ENCODE measurements around the gene SNN. TPM values are rescaled to one million over a fixed set of nuclear protein-coding genes. Genes with fewer than 3 reads are reported as not detected.

Gene SNN
- total and polyA plus RNA-seq, 2 of the 4 experiments (the other 2 are of a cell fraction): 10.0 to 13.0 TPM

GRCh38 chr16:11727796-11728543 lies 59.7 kb downstream of the SNN start:
- H3K27me3 ChIP-seq (ENCODE audit: control insufficient read depth, insufficient read depth, low read length): no peaks in the 10 kb centered on the region
- no peak overlapping the region for H3K56ac ChIP-seq (ENCODE audit: extremely low read depth, insufficient read depth, low read length)
- H3K36me3 ChIP-seq (ENCODE audit: control insufficient read depth, insufficient read depth, low read length): peaks cover 18% of the 10 kb centered on the region
- ATAC-seq (ENCODE audit: low read depth) (no peak), DNase-seq (no peak)
- ChIA-PET POLR2A (ENCODE audit: unreplicated experiment) (no interaction called here), CTCF (no interaction called here)
- TF ChIP-seq CTCF (conservative IDR thresholded peaks at IDR 0.05; ENCODE audit: low read depth, low read length): no peak
- no peak for TF ChIP-seq NFE2L2 (IDR thresholded peaks at IDR 0.05; ENCODE audit: low read depth, low read length)
- no peak overlapping the region for H3K4me3 ChIP-seq (ENCODE audit: insufficient read depth, low read depth, low read length)
- H4K8ac ChIP-seq (ENCODE audit: low read depth in 2 of 2, low read length in 2 of 2): no peak overlapping the region
- no peak overlapping the region for H2BK5ac ChIP-seq (ENCODE audit: low read depth, low read length, poor library complexity, severe bottlenecking)
- in situ Hi-C loops (cut with MboI; ENCODE audit: low sequenced_read_pairs) (no loop called here), intact Hi-C loops (cut with micrococcal nuclease) (loop anchor here (5.0 kb wide), 1 partner anchor 86 kb away; no protein-coding TSS in a partner anchor), dilution Hi-C loops (cut with HindIII; ENCODE audit: low sequenced_read_pairs, unreplicated experiment) (no loop called here)
- H3K23ac ChIP-seq (ENCODE audit: low read depth, low read length): no peak overlapping the region
- BruUV-seq (replicated peaks): no TSS peak
- no peak overlapping the region for H3K27ac ChIP-seq (ENCODE audit: insufficient read depth, low read length)
- no peak overlapping the region for H3K4ac ChIP-seq (ENCODE audit: low read depth, low read length)
- H3K4me2 ChIP-seq (ENCODE audit: low read depth, low read length): no peak overlapping the region
- no CpG with 5 or more reads among the region's 4 CpGs for WGBS, 2 experiments (ENCODE audit: extremely low coverage in 2 of 2, insufficient read length in 1 of 2)
- H3K9me3 ChIP-seq (ENCODE audit: control insufficient read depth, insufficient read depth, low read length): no peaks in the 10 kb centered on the region
- no peak overlapping the region for H3K14ac ChIP-seq (replicated peaks; ENCODE audit: low read depth, low read length)
- H3K4me1 ChIP-seq (ENCODE audit: control insufficient read depth, insufficient read depth, low read length): peaks cover 5% of the 10 kb centered on the region
- H2BK120ac ChIP-seq (ENCODE audit: low read depth, low read length): no peak overlapping the region
- no peak overlapping the region for H4K91ac ChIP-seq (ENCODE audit: insufficient read depth, low read depth, low read length)
- no peak overlapping the region for H2AFZ ChIP-seq (replicated peaks; ENCODE audit: low read length, poor library complexity)
- H4K20me1 ChIP-seq (ENCODE audit: insufficient read depth, low read length): peaks cover 13% of the 10 kb centered on the region; the same call in 1 of the 2 replicates
- H3K18ac ChIP-seq (ENCODE audit: low read depth, low read length): no peak overlapping the region
- H2BK15ac ChIP-seq (ENCODE audit: low read depth, low read length): no peak overlapping the region
- no peak overlapping the region for H3K9ac ChIP-seq (ENCODE audit: low read depth, low read length)
- no peak overlapping the region for H2AK9ac ChIP-seq (replicated peaks; ENCODE audit: low read depth, low read length, poor library complexity)
- H3K9me1 ChIP-seq (ENCODE audit: insufficient read depth, low read length): peaks cover 4% of the 10 kb centered on the region; the same call in 1 of the 2 replicates
- H2AK5ac ChIP-seq (ENCODE audit: low read depth, low read length): no peak overlapping the region
- peaks cover 54 to 59% of the 10 kb centered on the region in 2 experiments for H3K79me1 ChIP-seq (ENCODE audit: low read depth in 1 of 2, low read length in 2 of 2)
- no peak overlapping the region for H4K5ac ChIP-seq (ENCODE audit: low read depth, low read length)
- no peak overlapping the region for H2BK20ac ChIP-seq (ENCODE audit: low read depth, low read length)

Other genes with a start within 250 kb of the SNN start
- 96.9 and 113 TPM in 2 replicates for gene LITAF, start 81.5 kb upstream of the SNN start, total RNA-seq (2012; rRNA removed)
- gene LITAF, start 81.5 kb upstream of the SNN start, polyA plus RNA-seq (2012; rRNA removed): 203 and 206 TPM in 2 replicates
- 23.9 and 25.3 TPM in 2 replicates for gene TXNDC11, start 74.4 kb downstream of the SNN start, total RNA-seq (2012; rRNA removed)
- 42.9 and 50.0 TPM in 2 replicates for gene TXNDC11, start 74.4 kb downstream of the SNN start, polyA plus RNA-seq (2012; rRNA removed)
- gene ZC3H7A, start 128.8 kb downstream of the SNN start, total RNA-seq (2012; rRNA removed): 22.2 and 33.3 TPM in 2 replicates
- gene ZC3H7A, start 128.8 kb downstream of the SNN start, polyA plus RNA-seq (2012; rRNA removed): 48.3 and 53.9 TPM in 2 replicates
- 77.4 and 137 TPM in 2 replicates for gene RSL1D1, start 183.1 kb downstream of the SNN start, total RNA-seq (2012; rRNA removed)
- gene RSL1D1, start 183.1 kb downstream of the SNN start, polyA plus RNA-seq (2012; rRNA removed): 55.8 and 63.8 TPM in 2 replicates
- gene GSPT1, start 247.5 kb downstream of the SNN start, total RNA-seq (2012; rRNA removed): 84.8 and 121 TPM in 2 replicates
- 68.8 and 76.3 TPM in 2 replicates for gene GSPT1, start 247.5 kb downstream of the SNN start, polyA plus RNA-seq (2012; rRNA removed)